ENCODE data around the gene EYA3.

The EYA3 gene

DNA sequence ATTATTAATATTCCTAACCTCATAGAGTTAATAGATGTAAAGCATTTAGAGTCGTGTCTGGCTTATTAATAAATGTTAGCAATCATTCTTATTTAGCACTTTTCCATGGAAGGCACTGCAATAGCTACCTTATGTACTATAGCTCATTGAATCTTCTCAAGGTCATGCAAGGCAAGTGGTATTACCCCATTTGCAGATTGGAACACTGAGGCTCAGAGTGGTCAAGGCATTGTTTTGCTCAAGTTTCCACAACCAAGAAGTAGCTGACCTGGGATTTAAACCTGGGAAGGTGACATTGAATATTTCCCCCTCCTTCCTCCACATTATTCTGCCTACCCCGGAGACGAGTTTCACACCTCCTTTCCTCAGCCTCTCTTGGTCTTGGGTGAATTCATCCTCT, 37.8 kb upstream of the EYA3 start:
- H4K8ac ChIP-seq (ENCODE audit: low read depth, low read length) = no peak overlapping the region
- no peaks in the 10 kb centered on the region for H3K79me1 ChIP-seq (ENCODE audit: low read length)
- H3K23ac ChIP-seq (ENCODE audit: low read length) = no peak overlapping the region
- H4K5ac ChIP-seq (ENCODE audit: low read length) = no peak overlapping the region
- H3K27ac ChIP-seq (ENCODE audit: low read depth, low read length) = no peak overlapping the region
- no peak overlapping the region for H3K4ac ChIP-seq (ENCODE audit: low read depth, low read length)
- H3K4me2 ChIP-seq (ENCODE audit: low read length) = no peak overlapping the region
- no peaks in the 10 kb centered on the region for H3K4me1 ChIP-seq (ENCODE audit: control insufficient read depth, low read depth, low read length)
- no peaks in the 10 kb centered on the region for H3K27me3 ChIP-seq (ENCODE audit: insufficient read depth, low read length, poor library complexity)
- H3K36me3 ChIP-seq (ENCODE audit: control insufficient read depth, insufficient read depth, low read length) = no peaks in the 10 kb centered on the region
- no peak overlapping the region for H2BK120ac ChIP-seq (ENCODE audit: low read depth, low read length)
- no peak overlapping the region for H3K9ac ChIP-seq (ENCODE audit: low read length)
- no peak overlapping the region for H2BK15ac ChIP-seq (replicated peaks; ENCODE audit: low read depth)
- no peak overlapping the region for H2BK5ac ChIP-seq (ENCODE audit: low read length)
- H3K56ac ChIP-seq (ENCODE audit: low read length) = no peak overlapping the region
- no peak for DNase-seq
- H3K18ac ChIP-seq (ENCODE audit: low read length) = no peak overlapping the region
- no peak overlapping the region for H2AK5ac ChIP-seq (ENCODE audit: low read length)
- H3K4me3 ChIP-seq (ENCODE audit: low read length) = no peak overlapping the region
- no CpG with 5 or more reads among the region's 3 CpGs for WGBS (ENCODE audit: extremely low coverage, insufficient coverage, low lambda C conversion rate)
- no peaks in the 10 kb centered on the region for H3K79me2 ChIP-seq (ENCODE audit: control insufficient read depth, insufficient read depth, low read length)

DNA sequence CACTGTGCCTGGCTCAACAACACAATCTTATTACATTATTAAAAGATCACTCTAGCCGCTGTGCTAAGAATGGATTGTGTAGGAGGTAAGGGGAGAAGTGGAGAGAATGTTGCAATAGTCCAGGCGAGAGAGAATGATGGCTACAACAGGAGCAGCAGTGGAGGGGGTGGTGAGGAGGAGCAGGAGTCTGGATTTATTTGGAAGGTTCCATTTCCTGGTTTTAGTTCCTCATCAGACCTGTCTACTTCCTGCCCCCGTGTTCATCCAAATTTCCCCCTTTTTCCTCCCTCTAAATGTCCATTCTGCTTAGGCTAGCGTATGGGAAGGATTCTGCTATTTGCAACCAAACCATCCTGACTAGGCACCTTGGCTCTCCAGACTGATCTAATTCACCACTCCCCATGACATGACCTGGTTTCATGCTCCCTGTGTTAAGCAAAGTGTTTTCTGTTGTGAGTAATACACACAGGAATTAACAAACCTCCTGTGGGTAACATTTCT, 35.1 kb upstream of the EYA3 start:
- Histone ChIP-seq H2AK5ac (ENCODE audit: low read length) (no peak overlapping the region), H3K56ac (ENCODE audit: low read length) (no peak overlapping the region), H4K8ac (ENCODE audit: low read depth, low read length) (no peak overlapping the region), H3K27me3 (ENCODE audit: insufficient read depth, low read length, poor library complexity) (no peaks in the 10 kb centered on the region), H3K4me3 (ENCODE audit: low read length) (no peak overlapping the region), H3K4ac (ENCODE audit: low read depth, low read length) (no peak overlapping the region), H3K4me1 (ENCODE audit: control insufficient read depth, low read depth, low read length) (peaks cover 2% of the 10 kb centered on the region), H3K18ac (ENCODE audit: low read length) (no peak overlapping the region), H3K79me2 (ENCODE audit: control insufficient read depth, insufficient read depth, low read length) (no peaks in the 10 kb centered on the region), H3K79me1 (ENCODE audit: low read length) (no peaks in the 10 kb centered on the region), H4K5ac (ENCODE audit: low read length) (no peak overlapping the region), H3K27ac (ENCODE audit: low read depth, low read length) (no peak overlapping the region), H2BK120ac (ENCODE audit: low read depth, low read length) (no peak overlapping the region), H3K9ac (ENCODE audit: low read length) (no peak overlapping the region), H2BK15ac (replicated peaks; ENCODE audit: low read depth) (no peak overlapping the region), H3K36me3 (ENCODE audit: control insufficient read depth, insufficient read depth, low read length) (no peaks in the 10 kb centered on the region), H2BK5ac (ENCODE audit: low read length) (no peak overlapping the region), H3K23ac (ENCODE audit: low read length) (no peak overlapping the region), H3K4me2 (ENCODE audit: low read length) (no peak overlapping the region)
- no peak for DNase-seq
- no CpG with 5 or more reads among the region's 4 CpGs for WGBS (ENCODE audit: extremely low coverage, insufficient coverage, low lambda C conversion rate)

DNA sequence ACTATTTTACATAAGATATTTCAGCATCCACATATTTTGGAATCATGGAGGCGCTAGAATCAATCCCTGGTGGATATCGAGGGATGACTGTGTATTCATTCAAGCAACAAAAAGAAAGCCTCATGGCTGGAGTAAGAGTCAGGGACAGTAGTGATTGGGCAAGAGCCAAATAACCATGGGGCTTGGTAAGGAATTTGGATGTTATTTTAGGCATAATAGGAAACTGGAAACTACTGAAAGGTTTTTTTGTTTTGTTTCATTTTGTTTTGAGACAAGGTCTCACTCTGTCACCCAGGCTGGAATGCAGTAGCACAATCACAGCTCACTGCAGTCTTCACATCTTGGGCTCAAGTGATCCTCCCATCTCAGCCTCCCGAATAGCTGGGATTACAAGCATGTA, 33.8 kb upstream of the EYA3 start:
- Histone ChIP-seq H3K4me1 (ENCODE audit: control insufficient read depth, low read depth, low read length) (peaks cover 2% of the 10 kb centered on the region), H2BK120ac (ENCODE audit: low read depth, low read length) (no peak overlapping the region), H2BK5ac (ENCODE audit: low read length) (no peak overlapping the region), H2AK5ac (ENCODE audit: low read length) (no peak overlapping the region), H3K79me2 (ENCODE audit: control insufficient read depth, insufficient read depth, low read length) (no peaks in the 10 kb centered on the region), H3K23ac (ENCODE audit: low read length) (no peak overlapping the region), H2BK15ac (replicated peaks; ENCODE audit: low read depth) (no peak overlapping the region), H3K4ac (ENCODE audit: low read depth, low read length) (peak overlapping the region; percentile 25), H4K5ac (ENCODE audit: low read length) (no peak overlapping the region), H3K4me3 (ENCODE audit: low read length) (no peak overlapping the region), H4K8ac (ENCODE audit: low read depth, low read length) (no peak overlapping the region), H3K56ac (ENCODE audit: low read length) (no peak overlapping the region), H3K9ac (ENCODE audit: low read length) (no peak overlapping the region), H3K27ac (ENCODE audit: low read depth, low read length) (no peak overlapping the region), H3K27me3 (ENCODE audit: insufficient read depth, low read length, poor library complexity) (no peaks in the 10 kb centered on the region), H3K4me2 (ENCODE audit: low read length) (no peak overlapping the region), H3K18ac (ENCODE audit: low read length) (no peak overlapping the region), H3K36me3 (ENCODE audit: control insufficient read depth, insufficient read depth, low read length) (no peaks in the 10 kb centered on the region), H3K79me1 (ENCODE audit: low read length) (no peaks in the 10 kb centered on the region)
- DNase-seq = no peak
- no CpG with 5 or more reads among the region's 3 CpGs for WGBS (ENCODE audit: extremely low coverage, insufficient coverage, low lambda C conversion rate)

DNA sequence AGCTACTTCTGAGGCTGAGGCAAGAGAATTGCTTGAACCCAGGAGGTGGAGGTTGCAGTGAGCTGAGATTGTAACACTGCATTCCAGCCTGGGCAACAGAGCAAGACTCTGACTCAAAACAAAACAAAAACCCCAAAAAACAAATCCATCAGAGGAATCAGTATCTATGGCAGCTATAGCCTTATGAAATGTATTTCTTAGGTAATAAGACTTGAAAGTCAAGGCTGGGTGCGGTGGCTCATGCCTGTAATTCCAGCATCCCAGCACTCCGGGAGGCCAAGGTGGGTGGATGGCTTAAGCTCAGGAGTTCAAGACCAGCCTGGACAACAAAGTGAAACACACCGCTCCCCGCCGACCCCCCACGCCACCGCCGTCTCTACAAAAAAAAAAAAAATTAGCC, 31.1 kb upstream of the EYA3 start:
- H2AK5ac ChIP-seq (ENCODE audit: low read length) = no peak overlapping the region
- H3K4me2 ChIP-seq (ENCODE audit: low read length) = no peak overlapping the region
- no peak overlapping the region for H2BK120ac ChIP-seq (ENCODE audit: low read depth, low read length)
- no peaks in the 10 kb centered on the region for H3K79me1 ChIP-seq (ENCODE audit: low read length)
- DNase-seq = no peak
- H3K4me3 ChIP-seq (ENCODE audit: low read length) = no peak overlapping the region
- H3K4me1 ChIP-seq (ENCODE audit: control insufficient read depth, low read depth, low read length) = peaks cover 2% of the 10 kb centered on the region
- H3K36me3 ChIP-seq (ENCODE audit: control insufficient read depth, insufficient read depth, low read length) = no peaks in the 10 kb centered on the region
- no peak overlapping the region for H3K56ac ChIP-seq (ENCODE audit: low read length)
- no peak overlapping the region for H3K9ac ChIP-seq (ENCODE audit: low read length)
- H3K23ac ChIP-seq (ENCODE audit: low read length) = no peak overlapping the region
- WGBS (ENCODE audit: extremely low coverage, insufficient coverage, low lambda C conversion rate) = no CpG with 5 or more reads among the region's 8 CpGs
- no peaks in the 10 kb centered on the region for H3K79me2 ChIP-seq (ENCODE audit: control insufficient read depth, insufficient read depth, low read length)
- no peaks in the 10 kb centered on the region for H3K27me3 ChIP-seq (ENCODE audit: insufficient read depth, low read length, poor library complexity)
- no peak overlapping the region for H3K18ac ChIP-seq (ENCODE audit: low read length)
- H4K8ac ChIP-seq (ENCODE audit: low read depth, low read length) = no peak overlapping the region
- no peak overlapping the region for H3K27ac ChIP-seq (ENCODE audit: low read depth, low read length)
- no peak overlapping the region for H2BK5ac ChIP-seq (ENCODE audit: low read length)
- H4K5ac ChIP-seq (ENCODE audit: low read length) = no peak overlapping the region
- no peak overlapping the region for H3K4ac ChIP-seq (ENCODE audit: low read depth, low read length)
- H2BK15ac ChIP-seq (replicated peaks; ENCODE audit: low read depth) = no peak overlapping the region

DNA sequence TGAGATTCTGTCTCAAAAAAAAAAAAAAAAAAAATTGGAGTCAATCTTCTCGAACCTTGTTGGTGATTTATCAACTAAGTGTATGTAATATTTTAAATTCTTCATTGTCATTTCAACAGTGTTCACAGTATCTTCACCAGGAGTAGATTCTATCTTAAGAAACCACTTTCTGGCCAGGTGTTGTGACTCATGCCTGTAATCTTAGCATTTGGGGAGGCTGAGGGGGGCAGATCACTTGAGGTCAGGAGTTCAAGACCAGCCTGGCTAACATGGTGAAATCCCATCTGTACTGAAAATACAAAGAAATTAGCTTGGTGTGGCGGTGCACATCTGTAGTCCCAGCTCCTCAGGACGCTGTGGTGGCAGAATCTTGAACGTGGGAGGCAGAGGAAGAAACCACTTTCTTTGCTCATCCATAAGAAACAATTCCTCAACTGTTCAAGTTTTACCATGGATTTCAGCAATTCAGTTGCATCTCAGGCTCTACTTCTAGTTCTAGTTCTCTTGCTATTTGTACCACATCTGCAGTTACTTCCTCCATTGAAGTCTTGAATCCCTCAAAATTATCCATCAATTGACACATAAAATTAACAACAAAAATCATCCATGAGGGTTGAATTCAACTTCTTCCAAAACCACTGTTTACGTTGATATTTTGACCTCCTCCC, 30.4 kb upstream of the EYA3 start:
- H3K79me2 ChIP-seq (ENCODE audit: control insufficient read depth, insufficient read depth, low read length) = no peaks in the 10 kb centered on the region
- H3K4me2 ChIP-seq (ENCODE audit: low read length) = no peak overlapping the region
- no peak overlapping the region for H2BK15ac ChIP-seq (replicated peaks; ENCODE audit: low read depth)
- no peak overlapping the region for H2AK5ac ChIP-seq (ENCODE audit: low read length)
- no peaks in the 10 kb centered on the region for H3K27me3 ChIP-seq (ENCODE audit: insufficient read depth, low read length, poor library complexity)
- H2BK120ac ChIP-seq (ENCODE audit: low read depth, low read length) = no peak overlapping the region
- DNase-seq = no peak
- WGBS (ENCODE audit: extremely low coverage, insufficient coverage, low lambda C conversion rate) = no CpG with 5 or more reads among the region's 5 CpGs
- no peak overlapping the region for H3K4me3 ChIP-seq (ENCODE audit: low read length)
- no peak overlapping the region for H2BK5ac ChIP-seq (ENCODE audit: low read length)
- H4K8ac ChIP-seq (ENCODE audit: low read depth, low read length) = no peak overlapping the region
- H3K27ac ChIP-seq (ENCODE audit: low read depth, low read length) = no peak overlapping the region
- H3K4me1 ChIP-seq (ENCODE audit: control insufficient read depth, low read depth, low read length) = peaks cover 2% of the 10 kb centered on the region
- H3K4ac ChIP-seq (ENCODE audit: low read depth, low read length) = no peak overlapping the region
- H3K9ac ChIP-seq (ENCODE audit: low read length) = no peak overlapping the region
- no peak overlapping the region for H4K5ac ChIP-seq (ENCODE audit: low read length)
- H3K18ac ChIP-seq (ENCODE audit: low read length) = no peak overlapping the region
- H3K36me3 ChIP-seq (ENCODE audit: control insufficient read depth, insufficient read depth, low read length) = no peaks in the 10 kb centered on the region
- no peak overlapping the region for H3K56ac ChIP-seq (ENCODE audit: low read length)
- H3K23ac ChIP-seq (ENCODE audit: low read length) = no peak overlapping the region
- H3K79me1 ChIP-seq (ENCODE audit: low read length) = no peaks in the 10 kb centered on the region

DNA sequence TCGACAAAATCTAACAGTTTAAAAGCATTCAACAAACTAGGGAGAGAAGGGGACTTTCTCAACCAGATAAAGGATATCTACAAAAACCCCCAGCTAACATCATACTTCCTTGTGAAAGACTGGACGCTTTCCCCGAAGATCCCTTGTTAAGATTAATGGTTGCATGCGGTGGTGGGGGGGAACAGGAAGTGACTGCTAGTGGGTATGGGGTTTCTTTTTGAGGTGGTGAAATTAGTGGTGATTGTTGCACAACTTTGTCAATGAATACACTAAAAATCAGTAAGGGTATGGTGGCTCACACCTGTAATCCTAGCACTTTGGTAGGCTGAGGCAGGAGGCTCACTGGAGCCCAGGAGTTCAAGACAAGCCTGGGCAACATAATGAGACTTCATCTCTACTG, 26.9 kb upstream of the EYA3 start:
- H4K8ac ChIP-seq (ENCODE audit: low read depth, low read length) = no peak overlapping the region
- DNase-seq = peak; percentile 7
- WGBS (ENCODE audit: extremely low coverage, insufficient coverage, low lambda C conversion rate) = no CpG with 5 or more reads among the region's 4 CpGs

More for the DNA sequence above, 26.9 kb upstream of the EYA3 start:
- Histone ChIP-seq H2AK5ac (ENCODE audit: low read length) (no peak overlapping the region), H3K9ac (ENCODE audit: low read length) (no peak overlapping the region), H3K18ac (ENCODE audit: low read length) (no peak overlapping the region), H3K27ac (ENCODE audit: low read depth, low read length) (no peak overlapping the region), H3K79me2 (ENCODE audit: control insufficient read depth, insufficient read depth, low read length) (no peaks in the 10 kb centered on the region), H2BK15ac (replicated peaks; ENCODE audit: low read depth) (no peak overlapping the region), H3K79me1 (ENCODE audit: low read length) (no peaks in the 10 kb centered on the region), H3K4me3 (ENCODE audit: low read length) (no peak overlapping the region), H3K56ac (ENCODE audit: low read length) (no peak overlapping the region), H3K27me3 (ENCODE audit: insufficient read depth, low read length, poor library complexity) (no peaks in the 10 kb centered on the region), H2BK5ac (ENCODE audit: low read length) (no peak overlapping the region), H4K5ac (ENCODE audit: low read length) (no peak overlapping the region), H3K4me2 (ENCODE audit: low read length) (no peak overlapping the region), H2BK120ac (ENCODE audit: low read depth, low read length) (no peak overlapping the region), H3K4me1 (ENCODE audit: control insufficient read depth, low read depth, low read length) (no peaks in the 10 kb centered on the region), H3K4ac (ENCODE audit: low read depth, low read length) (no peak overlapping the region), H3K36me3 (ENCODE audit: control insufficient read depth, insufficient read depth, low read length) (no peaks in the 10 kb centered on the region), H3K23ac (ENCODE audit: low read length) (no peak overlapping the region)
